Type B pancreatic cell (in vitro differentiated cells): ENCODE data around the gene SEC16A. TPM values are rescaled to one million over a fixed set of nuclear protein-coding genes. Genes with fewer than 3 reads are reported as not detected.

Experiments
- DNase-seq: peaks from one replicate; pipeline ENCODE4 v3.0.0; 2021; ENCODE audit warnings: mixed read lengths; ENCODE audit not compliant: unreplicated experiment; ENCODE audit errors: extremely low spot score
- H3K27ac Mint-ChIP-seq: 2 replicates; pipeline ENCODE4 v1.8.0; 2021; ENCODE audit warnings: mild to moderate bottlenecking, mixed read lengths
- H3K27me3 Mint-ChIP-seq: 2 replicates; pipeline ENCODE4 v1.8.0; 2021; ENCODE audit warnings: mixed read lengths
- H3K36me3 Mint-ChIP-seq: 2 replicates; pipeline ENCODE4 v1.8.0; 2021; ENCODE audit warnings: mixed read lengths
- H3K4me1 Mint-ChIP-seq: one replicate; pipeline ENCODE4 v1.8.0; 2021; ENCODE audit warnings: mixed read lengths; ENCODE audit not compliant: unreplicated experiment
- H3K4me3 Mint-ChIP-seq: 2 replicates; pipeline ENCODE4 v1.8.0; 2021; ENCODE audit warnings: mild to moderate bottlenecking, mixed read lengths
- H3K9me3 Mint-ChIP-seq: 2 replicates; pipeline ENCODE4 v1.8.0; 2021; ENCODE audit warnings: mixed read lengths
- total RNA-seq: library from RNA; stranded (reverse); gene quantifications from 2 replicates; pipeline ENCODE4 v1.2.1, GENCODE V29; 2021; ENCODE audit warnings: low replicate concordance
- TF ChIP-seq, protein P1 (sequence below): fragments of 200-600 bp; sonication (generic); conservative IDR thresholded peaks from 2 replicates; pipeline ENCODE4 v1.5.0; 2021; ENCODE audit warnings: antibody characterized with exemption, mild to moderate bottlenecking

SEC16A gene
- total RNA-seq, 1 donor from 2014 or later = 74.6 TPM

DNA sequence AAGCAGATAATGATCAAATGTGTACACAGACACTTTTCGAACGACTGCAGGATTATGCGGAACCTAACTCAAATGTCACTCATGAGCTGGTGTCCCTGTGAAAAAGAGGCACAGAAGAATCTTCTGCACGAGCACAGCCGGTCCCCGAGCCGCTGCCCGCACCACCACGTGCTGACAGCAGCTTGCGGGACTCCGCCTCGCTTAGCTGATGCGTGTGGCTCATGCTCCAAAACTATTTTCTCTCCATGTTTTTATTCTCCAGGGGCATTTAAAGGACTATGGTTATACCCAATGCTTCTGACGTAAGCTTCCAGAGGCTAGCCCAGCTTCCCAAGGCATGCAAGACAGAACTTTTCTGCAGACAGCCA, 9.5 kb downstream of the SEC16A start:
- H3K27me3 Mint-ChIP-seq = no peaks in the 10 kb centered on the region
- DNase-seq = no peak
- no peak overlapping the region for H3K4me3 Mint-ChIP-seq
- no peaks in the 10 kb centered on the region for H3K9me3 Mint-ChIP-seq
- no peaks in the 10 kb centered on the region for H3K36me3 Mint-ChIP-seq
- TF ChIP-seq, protein P1, sequence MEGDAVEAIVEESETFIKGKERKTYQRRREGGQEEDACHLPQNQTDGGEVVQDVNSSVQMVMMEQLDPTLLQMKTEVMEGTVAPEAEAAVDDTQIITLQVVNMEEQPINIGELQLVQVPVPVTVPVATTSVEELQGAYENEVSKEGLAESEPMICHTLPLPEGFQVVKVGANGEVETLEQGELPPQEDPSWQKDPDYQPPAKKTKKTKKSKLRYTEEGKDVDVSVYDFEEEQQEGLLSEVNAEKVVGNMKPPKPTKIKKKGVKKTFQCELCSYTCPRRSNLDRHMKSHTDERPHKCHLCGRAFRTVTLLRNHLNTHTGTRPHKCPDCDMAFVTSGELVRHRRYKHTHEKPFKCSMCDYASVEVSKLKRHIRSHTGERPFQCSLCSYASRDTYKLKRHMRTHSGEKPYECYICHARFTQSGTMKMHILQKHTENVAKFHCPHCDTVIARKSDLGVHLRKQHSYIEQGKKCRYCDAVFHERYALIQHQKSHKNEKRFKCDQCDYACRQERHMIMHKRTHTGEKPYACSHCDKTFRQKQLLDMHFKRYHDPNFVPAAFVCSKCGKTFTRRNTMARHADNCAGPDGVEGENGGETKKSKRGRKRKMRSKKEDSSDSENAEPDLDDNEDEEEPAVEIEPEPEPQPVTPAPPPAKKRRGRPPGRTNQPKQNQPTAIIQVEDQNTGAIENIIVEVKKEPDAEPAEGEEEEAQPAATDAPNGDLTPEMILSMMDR = no peak
- no peak overlapping the region for H3K27ac Mint-ChIP-seq
- H3K4me1 Mint-ChIP-seq = no peaks in the 10 kb centered on the region

DNA sequence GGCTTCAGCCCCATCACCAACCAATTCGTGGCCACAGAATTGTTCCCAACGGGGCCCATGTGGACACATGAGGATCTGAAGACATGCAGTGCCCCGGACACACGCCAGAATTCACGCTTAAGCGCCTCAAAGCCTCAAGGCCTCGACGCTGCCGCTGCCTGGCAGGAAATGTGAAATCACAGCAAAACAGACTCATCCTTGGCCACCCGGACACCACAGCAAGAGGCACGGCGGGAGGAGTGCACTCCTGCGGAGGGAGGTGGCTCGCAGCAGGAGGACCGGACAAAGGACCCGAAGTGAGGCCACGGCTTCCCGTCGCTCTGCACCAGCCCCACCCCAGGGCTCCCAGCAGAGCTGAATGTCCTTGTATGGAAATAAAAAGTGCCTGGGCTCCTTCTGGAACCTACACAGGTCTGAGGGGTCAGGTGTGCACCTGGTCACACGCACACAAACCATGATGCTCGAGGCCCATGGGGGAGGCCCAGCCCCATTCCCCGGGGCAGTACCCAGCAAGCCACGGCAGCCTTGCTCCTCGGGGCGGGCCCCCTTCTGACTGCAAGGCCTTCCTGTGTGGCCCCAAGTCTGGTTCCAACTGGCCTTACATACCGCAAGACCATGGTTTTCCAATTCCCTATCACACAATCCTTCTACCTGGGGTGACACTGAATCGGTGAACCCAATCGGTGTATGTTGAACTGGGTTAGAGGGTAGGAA, 10.0 kb downstream of the SEC16A start:
- no peak for DNase-seq
- TF ChIP-seq, protein P1 = no peak
- Mint-ChIP-seq H3K36me3 (no peaks in the 10 kb centered on the region), H3K27ac (no peak overlapping the region), H3K27me3 (no peaks in the 10 kb centered on the region), H3K9me3 (no peaks in the 10 kb centered on the region), H3K4me1 (no peaks in the 10 kb centered on the region), H3K4me3 (no peak overlapping the region)

DNA sequence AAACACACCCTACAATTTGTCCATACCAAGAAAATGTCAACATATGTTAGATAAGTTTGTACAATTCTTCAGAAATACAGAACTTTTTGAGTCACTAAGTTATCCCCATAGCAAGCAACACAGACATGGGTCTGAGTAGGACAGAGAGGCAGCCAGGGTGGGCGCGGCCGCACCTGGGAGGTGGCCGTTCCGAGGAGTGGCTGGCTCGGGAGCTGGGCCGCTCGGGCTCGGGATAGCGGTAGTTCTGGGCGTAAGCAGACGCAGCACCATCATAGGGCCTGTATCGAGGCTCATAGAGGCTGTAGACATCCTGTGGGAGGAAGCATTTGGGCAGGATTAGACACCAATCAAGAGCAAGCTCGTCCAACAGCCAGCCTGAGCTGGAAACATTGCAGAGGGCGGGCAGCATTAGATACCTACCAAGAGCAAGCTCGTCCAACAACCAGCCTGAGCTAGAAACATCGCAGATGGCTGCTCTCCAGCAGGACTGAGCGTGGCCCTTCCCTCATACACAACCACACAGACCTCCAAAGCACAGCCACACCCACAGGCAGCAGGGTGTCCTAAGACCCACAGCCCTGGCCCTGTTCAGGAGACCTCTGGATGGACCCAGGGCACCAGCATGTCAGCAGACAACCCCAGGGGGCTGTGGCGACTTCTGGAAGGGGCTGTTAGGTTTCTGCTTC, 10.9 kb downstream of the SEC16A start:
- H3K36me3 Mint-ChIP-seq = no peaks in the 10 kb centered on the region
- no peaks in the 10 kb centered on the region for H3K9me3 Mint-ChIP-seq
- TF ChIP-seq, protein P1 = no peak
- H3K27me3 Mint-ChIP-seq = no peaks in the 10 kb centered on the region
- no peak overlapping the region for H3K4me3 Mint-ChIP-seq
- no peak overlapping the region for H3K27ac Mint-ChIP-seq
- DNase-seq = no peak
- no peaks in the 10 kb centered on the region for H3K4me1 Mint-ChIP-seq

DNA sequence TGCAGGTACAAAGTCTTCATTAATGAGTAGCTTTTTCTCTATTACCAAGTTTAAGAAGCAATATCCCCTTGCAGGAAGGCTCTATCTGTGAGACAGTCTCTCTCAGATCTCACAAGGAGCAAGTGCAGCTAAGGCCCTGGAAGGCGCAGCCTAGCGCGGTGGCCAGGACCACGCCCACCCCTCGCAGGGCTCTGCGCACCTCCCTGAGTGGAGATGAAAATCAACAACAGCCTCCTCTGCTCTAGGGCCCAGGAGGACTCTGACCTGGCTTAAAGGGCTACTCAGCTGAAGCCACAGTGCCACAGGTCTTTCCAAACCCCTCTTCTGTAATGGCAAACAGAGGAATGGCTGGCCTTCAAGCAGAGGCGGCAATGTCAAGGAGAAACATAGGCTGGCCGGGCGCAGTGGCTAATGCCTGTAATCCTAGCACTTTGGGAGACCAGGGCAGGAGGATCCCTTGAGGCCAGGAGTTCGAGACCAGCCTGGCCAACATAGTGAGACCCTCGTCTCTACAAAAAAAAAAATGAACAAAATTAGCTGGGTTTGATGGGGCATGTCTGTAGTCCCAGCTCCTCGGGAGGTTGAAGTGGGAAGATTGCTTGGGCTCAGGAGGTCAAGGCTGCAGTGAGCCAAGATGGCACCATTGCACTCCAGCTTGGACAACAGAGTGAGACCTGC, 11.9 kb downstream of the SEC16A start:
- Mint-ChIP-seq H3K4me3 (no peak overlapping the region), H3K36me3 (peaks cover 7% of the 10 kb centered on the region), H3K4me1 (no peaks in the 10 kb centered on the region), H3K27me3 (no peaks in the 10 kb centered on the region), H3K9me3 (no peaks in the 10 kb centered on the region), H3K27ac (no peak overlapping the region)
- DNase-seq = no peak
- TF ChIP-seq, protein P1 = no peak

DNA sequence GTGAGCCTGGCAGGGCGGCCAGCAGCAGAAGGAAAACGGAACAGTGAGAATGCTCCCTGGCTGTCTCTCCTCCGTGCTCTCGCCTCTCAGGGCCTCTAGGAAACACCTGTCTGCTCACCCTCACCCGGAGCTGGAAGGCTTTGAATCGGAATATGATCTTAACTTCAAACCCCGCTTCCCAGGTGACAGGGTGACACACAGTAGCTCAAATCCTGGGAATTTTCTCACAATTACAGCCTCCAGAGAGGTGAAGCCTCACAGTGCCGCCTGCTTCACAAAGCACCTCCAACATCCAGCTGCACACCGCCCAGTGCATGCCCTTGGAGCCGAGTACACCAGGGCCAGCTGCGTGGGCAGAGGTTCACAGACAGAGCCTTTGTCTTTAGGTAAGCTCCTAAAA, 12.5 kb downstream of the SEC16A start:
- H3K9me3 Mint-ChIP-seq = no peaks in the 10 kb centered on the region
- H3K4me1 Mint-ChIP-seq = no peaks in the 10 kb centered on the region
- peaks cover 7% of the 10 kb centered on the region for H3K36me3 Mint-ChIP-seq
- no peaks in the 10 kb centered on the region for H3K27me3 Mint-ChIP-seq
- H3K4me3 Mint-ChIP-seq = no peak overlapping the region
- TF ChIP-seq, protein P1 = no peak
- H3K27ac Mint-ChIP-seq = no peak overlapping the region
- DNase-seq = no peak
